HEK293 (cell line): ENCODE data around the gene ZBTB44.

Experiments
- CTCF ChIA-PET: fragments of 350-600 bp; formaldehyde crosslinking; extraction: SDS; loops from one replicate; lab custom pipeline; 2021; ENCODE audit warnings: antibody characterized with exemption; lab: Yijun Ruan, JAX
- POLR2A ChIA-PET: fragments of 300-600 bp; formaldehyde crosslinking; extraction: SDS; loops from one replicate; lab custom pipeline; 2020; ENCODE audit warnings: antibody characterized with exemption, inconsistent platforms; lab: Yijun Ruan, JAX
- H3K27ac ChIP-seq: fragments of 200-500 bp; sonication (Bioruptor generic); 2 replicates; pipeline ENCODE4 v1.5.1; 2014; ENCODE audit warnings: low read depth, low read length, control low read depth, inconsistent platforms; ENCODE audit errors: extremely low read depth
- H3K36me3 ChIP-seq, 2 experiments: fragments of 200-500 bp in 1 of 2; sonication (Bioruptor generic) in 1 of 2; 1 replicate in 1 of 2; 2 replicates in 1 of 2; pipeline ENCODE4 v1.5.1; 2014 to 2017; ENCODE audit warnings: inconsistent platforms in 2 of 2, low read length in 2 of 2; ENCODE audit not compliant: control insufficient read depth in 2 of 2, insufficient read depth in 1 of 2
- H3K4me1 ChIP-seq: fragments of 200-500 bp; sonication (Bioruptor generic); 2 replicates; pipeline ENCODE4 v1.5.1; 2014; ENCODE audit warnings: mild to moderate bottlenecking, low read length, inconsistent platforms; ENCODE audit not compliant: control insufficient read depth, insufficient read depth
- H3K4me3 ChIP-seq: 2 replicates; pipeline ENCODE4 v1.5.1; 2011; ENCODE audit warnings: low read depth, mild to moderate bottlenecking, control low read depth, low read length, moderate library complexity
- H3K9me3 ChIP-seq: fragments of 200-500 bp; sonication (Bioruptor generic); 2 replicates; pipeline ENCODE4 v1.5.1; 2014; ENCODE audit warnings: low read depth, low read length, inconsistent platforms; ENCODE audit not compliant: control insufficient read depth, insufficient read depth
- KLF9 ChIP-seq: fragments of 450-650 bp; formaldehyde crosslinking; IDR thresholded peaks from 2 replicates; pipeline ENCODE4 v1.5.1; 2016; ENCODE audit warnings: missing biosample characterization, missing genetic modification characterization, low read depth
- MYNN ChIP-seq: fragments of 450-650 bp; formaldehyde crosslinking; IDR thresholded peaks from 2 replicates; pipeline ENCODE4 v1.5.1; 2016; ENCODE audit warnings: missing biosample characterization, missing genetic modification characterization, borderline replicate concordance
- OSR2 ChIP-seq: fragments of 450-650 bp; formaldehyde crosslinking; IDR thresholded peaks from 2 replicates; pipeline ENCODE4 v1.5.1; 2016; ENCODE audit warnings: missing biosample characterization, missing genetic modification characterization
- REST ChIP-seq: fragments of 450-650 bp; formaldehyde crosslinking; IDR thresholded peaks from 2 replicates; pipeline ENCODE4 v1.5.1; 2016; ENCODE audit warnings: missing biosample characterization, missing genetic modification characterization
- SCRT1 ChIP-seq: fragments of 450-650 bp; formaldehyde crosslinking; IDR thresholded peaks from 2 replicates; pipeline ENCODE4 v1.5.1; 2016; ENCODE audit warnings: missing biosample characterization, missing genetic modification characterization, borderline replicate concordance
- YY2 ChIP-seq: fragments of 450-650 bp; formaldehyde crosslinking; IDR thresholded peaks from 2 replicates; pipeline ENCODE4 v1.5.1; 2016; ENCODE audit warnings: missing biosample characterization, missing genetic modification characterization
- ZNF133 ChIP-seq: fragments of 450-650 bp; formaldehyde crosslinking; IDR thresholded peaks from 2 replicates; pipeline ENCODE4 v1.5.1; 2016; ENCODE audit warnings: missing biosample characterization, missing genetic modification characterization
- ZNF155 ChIP-seq: fragments of 450-650 bp; formaldehyde crosslinking; IDR thresholded peaks from 2 replicates; pipeline ENCODE4 v1.5.1; 2016; ENCODE audit warnings: missing biosample characterization, missing genetic modification characterization
- ZNF175 ChIP-seq: fragments of 450-650 bp; formaldehyde crosslinking; IDR thresholded peaks from 2 replicates; pipeline ENCODE4 v1.5.1; 2016; ENCODE audit warnings: missing biosample characterization, missing genetic modification characterization
- ZNF19 ChIP-seq: fragments of 450-650 bp; formaldehyde crosslinking; IDR thresholded peaks from 2 replicates; pipeline ENCODE4; 2016; ENCODE audit warnings: missing biosample characterization, missing genetic modification characterization, low read depth
- ZNF2 ChIP-seq: fragments of 450-650 bp; formaldehyde crosslinking; IDR thresholded peaks from 2 replicates; pipeline ENCODE4 v1.5.1; 2016; ENCODE audit warnings: missing biosample characterization, missing genetic modification characterization
- ZNF302 ChIP-seq: fragments of 450-650 bp; formaldehyde crosslinking; IDR thresholded peaks from 2 replicates; pipeline ENCODE4 v1.5.1; 2016; ENCODE audit warnings: missing biosample characterization, missing genetic modification characterization, low read depth
- ZNF335 ChIP-seq: fragments of 450-650 bp; formaldehyde crosslinking; conservative IDR thresholded peaks from 2 replicates; pipeline ENCODE4 v1.5.1; 2016; ENCODE audit warnings: missing biosample characterization, missing genetic modification characterization
- ZNF354C ChIP-seq: fragments of 450-650 bp; formaldehyde crosslinking; IDR thresholded peaks from 2 replicates; pipeline ENCODE4 v1.5.1; 2016; ENCODE audit warnings: missing biosample characterization, missing genetic modification characterization, low read depth, borderline replicate concordance
- ZNF394 ChIP-seq: fragments of 450-650 bp; formaldehyde crosslinking; IDR thresholded peaks from 2 replicates; pipeline ENCODE4 v1.5.1; 2016; ENCODE audit warnings: missing biosample characterization, missing genetic modification characterization, mild to moderate bottlenecking, moderate library complexity, borderline replicate concordance
- ZNF426 ChIP-seq: fragments of 450-650 bp; formaldehyde crosslinking; IDR thresholded peaks from 2 replicates; pipeline ENCODE4 v1.5.1; 2017; ENCODE audit warnings: missing biosample characterization, missing genetic modification characterization, mild to moderate bottlenecking, inconsistent platforms, moderate library complexity
- ZNF530 ChIP-seq: fragments of 450-650 bp; formaldehyde crosslinking; IDR thresholded peaks from 2 replicates; pipeline ENCODE4 v1.5.1; 2016; ENCODE audit warnings: low read depth, missing biosample characterization, missing genetic modification characterization
- ZNF585B ChIP-seq: fragments of 450-650 bp; formaldehyde crosslinking; IDR thresholded peaks from 2 replicates; pipeline ENCODE4 v1.5.1; 2016; ENCODE audit warnings: missing biosample characterization, missing genetic modification characterization
- ZNF600 ChIP-seq: fragments of 450-650 bp; formaldehyde crosslinking; IDR thresholded peaks from 2 replicates; pipeline ENCODE4 v1.5.1; 2016; ENCODE audit warnings: missing biosample characterization, missing genetic modification characterization
- ZNF624 ChIP-seq: fragments of 450-650 bp; formaldehyde crosslinking; IDR thresholded peaks from 2 replicates; pipeline ENCODE4 v1.5.1; 2017; ENCODE audit warnings: missing biosample characterization, missing genetic modification characterization
- ZNF626 ChIP-seq: fragments of 450-650 bp; sonication (Bioruptor Pico); formaldehyde crosslinking; IDR thresholded peaks from 2 replicates; pipeline ENCODE4 v1.5.1; 2018; ENCODE audit warnings: missing biosample characterization, missing genetic modification characterization, inconsistent platforms
- ZNF76 ChIP-seq: fragments of 450-650 bp; formaldehyde crosslinking; IDR thresholded peaks from 2 replicates; pipeline ENCODE4; 2016; ENCODE audit warnings: low read depth, missing biosample characterization, missing genetic modification characterization, borderline replicate concordance
- TF ChIP-seq, protein P1 (sequence below): fragments of 450-650 bp; formaldehyde crosslinking; IDR thresholded peaks from 2 replicates; pipeline ENCODE4 v1.5.0; 2017; ENCODE audit warnings: missing biosample characterization, missing genetic modification characterization, borderline replicate concordance
- TF ChIP-seq, protein P2 (sequence below): fragments of 450-650 bp; formaldehyde crosslinking; IDR thresholded peaks from 2 replicates; pipeline ENCODE4; 2016; ENCODE audit warnings: missing biosample characterization, missing genetic modification characterization

Gene ZBTB44, protein sequence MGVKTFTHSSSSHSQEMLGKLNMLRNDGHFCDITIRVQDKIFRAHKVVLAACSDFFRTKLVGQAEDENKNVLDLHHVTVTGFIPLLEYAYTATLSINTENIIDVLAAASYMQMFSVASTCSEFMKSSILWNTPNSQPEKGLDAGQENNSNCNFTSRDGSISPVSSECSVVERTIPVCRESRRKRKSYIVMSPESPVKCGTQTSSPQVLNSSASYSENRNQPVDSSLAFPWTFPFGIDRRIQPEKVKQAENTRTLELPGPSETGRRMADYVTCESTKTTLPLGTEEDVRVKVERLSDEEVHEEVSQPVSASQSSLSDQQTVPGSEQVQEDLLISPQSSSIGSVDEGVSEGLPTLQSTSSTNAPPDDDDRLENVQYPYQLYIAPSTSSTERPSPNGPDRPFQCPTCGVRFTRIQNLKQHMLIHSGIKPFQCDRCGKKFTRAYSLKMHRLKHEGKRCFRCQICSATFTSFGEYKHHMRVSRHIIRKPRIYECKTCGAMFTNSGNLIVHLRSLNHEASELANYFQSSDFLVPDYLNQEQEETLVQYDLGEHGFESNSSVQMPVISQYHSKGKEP

DNA sequence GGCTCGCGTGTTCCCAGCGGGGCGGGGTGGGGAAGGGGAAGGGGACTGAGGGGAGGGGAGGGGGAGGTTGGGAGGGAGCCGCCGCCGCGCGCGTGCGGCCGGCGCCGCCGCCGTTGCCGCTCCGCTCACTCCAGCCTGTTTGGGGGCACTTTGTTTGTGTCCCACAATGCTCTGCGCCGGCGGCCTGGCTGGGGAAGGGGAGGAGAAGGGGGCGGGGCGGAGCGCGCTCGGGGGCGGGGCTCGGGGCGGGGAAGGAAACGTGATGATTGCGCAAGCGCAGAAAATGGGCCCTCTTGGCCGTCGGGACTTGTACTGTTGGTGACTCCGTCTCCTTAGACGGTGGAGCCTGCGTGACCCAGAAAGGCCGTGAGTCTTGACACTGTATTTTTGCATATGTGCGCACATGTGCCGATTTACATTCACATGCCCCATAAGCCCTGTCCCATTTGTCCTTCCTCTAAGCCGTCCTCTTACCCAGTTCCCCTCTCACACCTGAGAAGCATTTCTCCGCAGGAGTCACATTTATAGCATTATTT is at the start of gene ZBTB44:
Gene ZBTB44 (minus strand): TSS at position 168 of the 536 bp plus-strand sequence. CDS start 53,044 bp downstream, outside the sequence.
- Histone ChIP-seq H3K9me3 (no peaks in the 10 kb centered on the region), H3K4me1 (no peaks in the 10 kb centered on the region), H3K4me3 (peak within 1 kb of the TSS; percentile 74), H3K36me3 (no peaks in the 10 kb centered on the region), H3K27ac (peak within 1 kb of the TSS; percentile 90)
- ChIA-PET CTCF (no interaction called here), POLR2A (no interaction called here)
- TF ChIP-seq KLF9 (0 out of 2 replicates have a peak, but pooled peaks have one; percentile 8), ZNF335 (tag by site-specific recombination) (peak; percentile 69), MYNN (tag by site-specific recombination) (no peak)

- TF ChIP-seq ZNF426 (tag by site-specific recombination) (no peak), ZNF76 (tag by site-specific recombination) (no peak), ZNF302 (tag by site-specific recombination) (no peak), ZNF585B (tag by site-specific recombination) (no peak), SCRT1 (tag by site-specific recombination) (no peak), ZNF626 (tag by site-specific recombination) (no peak), ZNF394 (tag by site-specific recombination) (no peak), YY2 (no peak), REST (tag by site-specific recombination) (no peak)
- TF ChIP-seq, protein P1, sequence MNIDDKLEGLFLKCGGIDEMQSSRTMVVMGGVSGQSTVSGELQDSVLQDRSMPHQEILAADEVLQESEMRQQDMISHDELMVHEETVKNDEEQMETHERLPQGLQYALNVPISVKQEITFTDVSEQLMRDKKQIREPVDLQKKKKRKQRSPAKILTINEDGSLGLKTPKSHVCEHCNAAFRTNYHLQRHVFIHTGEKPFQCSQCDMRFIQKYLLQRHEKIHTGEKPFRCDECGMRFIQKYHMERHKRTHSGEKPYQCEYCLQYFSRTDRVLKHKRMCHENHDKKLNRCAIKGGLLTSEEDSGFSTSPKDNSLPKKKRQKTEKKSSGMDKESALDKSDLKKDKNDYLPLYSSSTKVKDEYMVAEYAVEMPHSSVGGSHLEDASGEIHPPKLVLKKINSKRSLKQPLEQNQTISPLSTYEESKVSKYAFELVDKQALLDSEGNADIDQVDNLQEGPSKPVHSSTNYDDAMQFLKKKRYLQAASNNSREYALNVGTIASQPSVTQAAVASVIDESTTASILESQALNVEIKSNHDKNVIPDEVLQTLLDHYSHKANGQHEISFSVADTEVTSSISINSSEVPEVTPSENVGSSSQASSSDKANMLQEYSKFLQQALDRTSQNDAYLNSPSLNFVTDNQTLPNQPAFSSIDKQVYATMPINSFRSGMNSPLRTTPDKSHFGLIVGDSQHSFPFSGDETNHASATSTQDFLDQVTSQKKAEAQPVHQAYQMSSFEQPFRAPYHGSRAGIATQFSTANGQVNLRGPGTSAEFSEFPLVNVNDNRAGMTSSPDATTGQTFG (tag by site-specific recombination): no peak
- TF ChIP-seq, all 188 proteins: peak for 0
- Histone ChIP-seq H3K27ac (no peak overlapping the region), H3K4me3 (no peak overlapping the region), H3K36me3 (no peaks in the 10 kb centered on the region), H3K9me3 (no peaks in the 10 kb centered on the region), H3K4me1 (no peaks in the 10 kb centered on the region)
- ChIA-PET POLR2A (no interaction called here), CTCF (interaction anchor here (0.7 kb wide), 1 partner anchor 144 kb away, joined by 3 read pairs; no protein-coding TSS in a partner anchor)
These were observed 44.7 kb upstream of the ZBTB44 start for GRCh38 chr11:130359419-130359818.

DNA sequence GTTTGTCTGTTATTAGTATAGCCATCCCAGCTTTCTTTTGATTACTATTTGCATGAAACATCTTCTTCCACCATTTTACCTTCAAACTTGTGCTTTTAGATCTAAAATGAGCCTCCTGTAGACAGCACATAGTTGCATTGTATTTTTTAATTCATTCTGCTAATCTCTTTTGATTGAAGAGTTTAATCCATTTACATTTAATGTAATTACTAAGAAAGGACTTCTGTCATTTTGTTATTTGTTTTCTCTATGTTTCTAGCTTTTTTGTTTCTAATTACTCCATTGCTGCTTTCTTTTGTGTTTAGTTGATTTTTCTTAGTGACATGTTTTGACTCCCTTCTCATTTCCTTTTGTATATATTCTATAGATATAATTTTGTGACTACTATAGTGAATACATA is 43.7 kb upstream of the ZBTB44 start:
- POLR2A ChIA-PET: no interaction called here
- Histone ChIP-seq H3K4me1 (no peaks in the 10 kb centered on the region), H3K4me3 (no peak overlapping the region), H3K36me3 (no peaks in the 10 kb centered on the region), H3K27ac (no peak overlapping the region), H3K9me3 (no peaks in the 10 kb centered on the region)
- CTCF ChIA-PET: no interaction called here
- TF ChIP-seq ZNF530 (tag by site-specific recombination): no peak
- TF ChIP-seq ZNF624 (tag by site-specific recombination): no peak
- TF ChIP-seq OSR2 (tag by site-specific recombination): no peak
- TF ChIP-seq ZNF354C (tag by site-specific recombination): no peak
- TF ChIP-seq ZNF19 (tag by site-specific recombination): no peak
- no peak for TF ChIP-seq ZNF2 (tag by site-specific recombination)
- no peak for TF ChIP-seq ZNF155 (tag by site-specific recombination)
- no peak for TF ChIP-seq ZNF133 (tag by site-specific recombination)
- TF ChIP-seq, protein P2, sequence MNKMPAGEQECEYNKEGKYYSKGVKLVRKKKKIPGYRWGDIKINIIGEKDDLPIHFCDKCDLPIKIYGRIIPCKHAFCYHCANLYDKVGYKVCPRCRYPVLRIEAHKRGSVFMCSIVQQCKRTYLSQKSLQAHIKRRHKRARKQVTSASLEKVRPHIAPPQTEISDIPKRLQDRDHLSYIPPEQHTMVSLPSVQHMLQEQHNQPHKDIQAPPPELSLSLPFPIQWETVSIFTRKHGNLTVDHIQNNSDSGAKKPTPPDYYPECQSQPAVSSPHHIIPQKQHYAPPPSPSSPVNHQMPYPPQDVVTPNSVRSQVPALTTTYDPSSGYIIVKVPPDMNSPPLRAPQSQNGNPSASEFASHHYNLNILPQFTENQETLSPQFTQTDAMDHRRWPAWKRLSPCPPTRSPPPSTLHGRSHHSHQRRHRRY: no peak
- TF ChIP-seq ZNF600 (tag by site-specific recombination): no peak
- TF ChIP-seq ZNF175 (tag by site-specific recombination): no peak
